Activated CD8-positive, alpha-beta memory T cell treated with anti-CD3 and anti-CD28 coated beads, Interleukin-2, amount 50 U/mL, for 48 hours (primary cell): Measurements from ENCODE around the gene PHKA1.
"Not testable (repeated sequence)": the region's sequence is repeated elsewhere in the genome, so short reads cannot be mapped to it uniquely, and the experiment has no call there.

Experiments used
- DNase-seq: peaks from one replicate; pipeline ENCODE4 v3.0.0-alpha.2; 2020

Gene PHKA1

GRCh38 chrX:72663737-72664136, 50.4 kb downstream of the PHKA1 start:
- no peak for DNase-seq

GRCh38 chrX:72662020-72662747, 51.9 kb downstream of the PHKA1 start:
- DNase-seq = no peak

- no peak for DNase-seq
These were observed 54.4 kb downstream of the PHKA1 start for GRCh38 chrX:72659723-72660122.

- no peak for DNase-seq
These were observed 62.0 kb downstream of the PHKA1 start for GRCh38 chrX:72652082-72652481.

GRCh38 chrX:72644946-72645345, 69.2 kb downstream of the PHKA1 start:
- no peak for DNase-seq

GRCh38 chrX:72641611-72642010, 72.5 kb downstream of the PHKA1 start:
- no peak for DNase-seq

- DNase-seq = no peak
These were observed 78.2 kb downstream of the PHKA1 start for GRCh38 chrX:72635930-72636329.

- DNase-seq = no peak
These were observed 79.8 kb downstream of the PHKA1 start for GRCh38 chrX:72634331-72634730.

- no peak for DNase-seq
These were observed 83.9 kb downstream of the PHKA1 start for GRCh38 chrX:72630185-72630584.

GRCh38 chrX:72624194-72624593, 89.9 kb downstream of the PHKA1 start:
- no peak for DNase-seq

- DNase-seq = no peak
These were observed 92.3 kb downstream of the PHKA1 start for GRCh38 chrX:72621625-72622485.

GRCh38 chrX:72621163-72621562, 92.9 kb downstream of the PHKA1 start:
- DNase-seq = no peak

GRCh38 chrX:72620550-72621145, 93.5 kb downstream of the PHKA1 start:
- DNase-seq = peak; percentile 54

GRCh38 chrX:72609313-72609712, 104.8 kb downstream of the PHKA1 start:
- DNase-seq = no peak

- DNase-seq = no peak
These were observed 109.4 kb downstream of the PHKA1 start for GRCh38 chrX:72604705-72605104.

GRCh38 chrX:72604112-72604511, 110.0 kb downstream of the PHKA1 start:
- DNase-seq = no peak

- DNase-seq = not testable (repeated sequence)
These were observed 123.1 kb downstream of the PHKA1 start for GRCh38 chrX:72591038-72591437.

- DNase-seq = no peak
These were observed 129.9 kb downstream of the PHKA1 start for GRCh38 chrX:72584163-72584562.

GRCh38 chrX:72576141-72576894, 137.8 kb downstream of the PHKA1 start:
- DNase-seq = no peak

GRCh38 chrX:72573158-72573511, 141.0 kb downstream of the PHKA1 start:
- no peak for DNase-seq

GRCh38 chrX:72572248-72573157, 141.6 kb downstream of the PHKA1 start, which contains the start of gene HDAC8:
HDAC8 (minus strand) TSS chrX:72572843; CDS start chrX:72572761, 82 bp downstream.
- DNase-seq = peak; percentile 61

- no peak for DNase-seq
These were observed 144.3 kb downstream of the PHKA1 start for GRCh38 chrX:72569786-72570185.
